ENCODE measurements around the gene TDRD6.
A peak's percentile ranks its signal among the peaks of the same experiment; 100 is the strongest.
"Not testable (repeated sequence)": the region's sequence is repeated elsewhere in the genome, so short reads cannot be mapped to it uniquely, and the experiment has no call there.

The TDRD6 gene, protein sequence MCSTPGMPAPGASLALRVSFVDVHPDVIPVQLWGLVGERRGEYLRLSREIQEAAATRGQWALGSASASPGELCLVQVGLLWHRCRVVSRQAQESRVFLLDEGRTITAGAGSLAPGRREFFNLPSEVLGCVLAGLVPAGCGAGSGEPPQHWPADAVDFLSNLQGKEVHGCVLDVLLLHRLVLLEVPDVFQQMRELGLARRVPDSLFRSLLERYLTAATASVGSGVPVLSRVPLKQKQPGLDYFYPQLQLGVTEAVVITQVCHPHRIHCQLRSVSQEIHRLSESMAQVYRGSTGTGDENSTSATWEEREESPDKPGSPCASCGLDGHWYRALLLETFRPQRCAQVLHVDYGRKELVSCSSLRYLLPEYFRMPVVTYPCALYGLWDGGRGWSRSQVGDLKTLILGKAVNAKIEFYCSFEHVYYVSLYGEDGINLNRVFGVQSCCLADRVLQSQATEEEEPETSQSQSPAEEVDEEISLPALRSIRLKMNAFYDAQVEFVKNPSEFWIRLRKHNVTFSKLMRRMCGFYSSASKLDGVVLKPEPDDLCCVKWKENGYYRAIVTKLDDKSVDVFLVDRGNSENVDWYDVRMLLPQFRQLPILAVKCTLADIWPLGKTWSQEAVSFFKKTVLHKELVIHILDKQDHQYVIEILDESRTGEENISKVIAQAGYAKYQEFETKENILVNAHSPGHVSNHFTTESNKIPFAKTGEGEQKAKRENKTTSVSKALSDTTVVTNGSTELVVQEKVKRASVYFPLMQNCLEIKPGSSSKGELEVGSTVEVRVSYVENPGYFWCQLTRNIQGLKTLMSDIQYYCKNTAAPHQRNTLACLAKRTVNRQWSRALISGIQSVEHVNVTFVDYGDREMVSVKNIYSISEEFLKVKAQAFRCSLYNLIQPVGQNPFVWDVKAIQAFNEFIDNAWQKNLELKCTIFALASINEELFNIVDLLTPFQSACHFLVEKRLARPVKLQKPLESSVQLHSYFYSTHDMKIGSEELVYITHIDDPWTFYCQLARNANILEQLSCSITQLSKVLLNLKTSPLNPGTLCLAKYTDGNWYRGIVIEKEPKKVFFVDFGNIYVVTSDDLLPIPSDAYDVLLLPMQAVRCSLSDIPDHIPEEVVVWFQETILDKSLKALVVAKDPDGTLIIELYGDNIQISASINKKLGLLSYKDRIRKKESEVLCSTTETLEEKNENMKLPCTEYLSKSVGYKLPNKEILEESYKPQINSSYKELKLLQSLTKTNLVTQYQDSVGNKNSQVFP (N-terminal part only)

DNA sequence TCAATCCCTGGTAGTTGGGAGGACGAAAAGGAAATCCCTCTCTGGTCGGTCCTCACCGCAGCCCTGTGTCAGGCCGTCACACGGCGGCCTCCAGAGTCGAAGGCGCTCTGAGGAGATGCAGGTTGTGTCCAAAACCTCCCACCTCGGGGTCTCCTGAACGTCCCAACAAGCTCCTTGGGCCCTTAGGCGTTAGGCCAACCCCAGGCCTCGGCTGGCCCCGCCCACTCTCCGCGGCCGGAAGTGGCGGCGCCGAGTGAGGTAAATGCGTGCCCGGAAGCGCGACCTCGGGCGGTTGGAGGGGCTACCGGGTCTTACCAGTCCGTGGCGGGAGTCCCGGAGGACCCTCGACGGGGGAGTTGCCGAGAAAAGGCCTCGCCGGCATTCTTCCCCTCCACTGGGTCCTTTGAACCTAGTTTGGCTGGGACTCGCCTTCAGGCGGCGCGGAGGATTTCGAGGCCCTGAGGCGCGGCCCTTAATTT lies at the start of gene TDRD6:
Gene TDRD6, plus strand, starts transcription at position 267 of the 479 bp plus-strand sequence. CDS start 244 bp downstream, outside the sequence.
- DNase-seq: no peak
- in situ Hi-C loops (cut with MboI; ENCODE audit: low pct_unique_long_range_greater_than_20kb, low sequenced_read_pairs): no loop called here

DNA sequence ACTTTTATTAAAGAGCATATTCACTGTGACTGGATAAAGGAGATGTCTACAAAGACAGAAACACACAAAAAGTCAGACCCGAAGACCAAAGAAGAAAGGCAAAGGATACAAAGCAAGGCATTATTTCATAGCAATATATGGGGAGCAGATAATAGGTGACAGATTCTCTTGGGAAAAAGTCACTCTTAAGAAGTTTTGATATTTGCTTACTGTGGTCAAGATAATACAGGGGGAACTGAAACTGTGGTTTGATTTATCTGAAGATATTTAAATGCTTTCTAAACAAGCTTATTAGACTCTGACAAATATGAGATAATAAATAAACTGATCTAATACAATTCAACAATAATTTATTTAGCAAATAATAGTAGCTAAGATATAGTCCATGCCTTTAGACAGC lies 49.8 kb upstream of the TDRD6 start:
- DNase-seq: no peak
- in situ Hi-C loops (cut with MboI; ENCODE audit: low pct_unique_long_range_greater_than_20kb, low sequenced_read_pairs): no loop called here

DNA sequence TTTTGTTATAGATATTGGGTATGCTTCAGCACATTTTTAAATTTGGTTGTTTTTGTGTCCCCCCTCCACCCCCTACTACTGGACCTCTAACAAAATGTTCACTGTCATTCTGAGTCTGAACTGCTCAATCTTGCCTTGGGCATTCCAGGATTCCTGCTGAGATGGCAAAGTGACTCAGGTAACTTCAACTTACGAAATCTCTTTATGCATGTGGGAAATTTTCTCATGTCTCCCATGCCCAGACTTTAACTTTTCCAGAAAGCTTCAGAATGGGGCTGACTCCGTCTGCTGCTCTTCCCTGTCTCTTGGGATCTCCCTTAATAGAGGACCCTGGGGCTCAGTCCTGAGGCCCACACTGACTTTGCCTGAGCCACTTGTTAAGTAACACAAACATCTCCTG lies 49.0 kb upstream of the TDRD6 start:
- in situ Hi-C loops (cut with MboI; ENCODE audit: low pct_unique_long_range_greater_than_20kb, low sequenced_read_pairs): no loop called here
- no peak for DNase-seq

DNA sequence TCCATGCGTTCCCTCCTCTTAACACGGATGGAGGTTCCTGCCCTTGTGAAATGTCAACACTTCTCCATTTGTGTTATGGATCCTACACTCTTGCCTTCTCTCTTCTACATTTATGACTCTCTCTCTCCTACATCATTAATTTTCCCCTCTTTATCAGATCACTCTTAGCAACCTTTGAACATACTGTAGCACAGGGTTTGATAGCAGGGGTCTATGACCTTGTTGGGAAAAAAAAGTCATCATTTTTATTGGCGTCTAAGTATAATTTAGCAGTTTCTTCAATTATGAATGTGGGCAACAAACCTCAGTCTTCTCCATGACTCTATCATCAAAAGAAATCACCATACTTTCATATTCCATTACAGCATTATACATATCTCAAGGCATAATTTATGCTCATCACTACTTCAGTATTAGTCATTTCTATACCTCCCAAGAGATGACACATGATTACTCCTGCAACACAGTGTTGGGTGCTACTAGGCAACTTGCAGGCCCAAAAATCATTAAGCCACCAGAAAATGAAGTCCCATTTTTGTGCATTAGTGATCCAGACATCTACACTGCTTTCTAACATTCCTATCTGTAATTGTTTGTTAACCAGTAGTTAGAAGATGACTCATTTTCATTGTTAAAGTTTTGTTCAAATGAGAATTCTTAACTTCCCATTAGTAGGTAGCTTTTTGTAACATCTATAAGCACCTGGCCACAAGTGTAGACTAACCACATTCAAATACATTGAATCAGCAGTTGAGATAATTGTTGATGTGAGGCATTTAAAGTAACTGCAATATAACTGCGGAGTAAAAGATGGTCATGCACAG lies 44.5 kb upstream of the TDRD6 start:
- no peak for DNase-seq
- in situ Hi-C loops (cut with MboI; ENCODE audit: low pct_unique_long_range_greater_than_20kb, low sequenced_read_pairs): no loop called here

DNA sequence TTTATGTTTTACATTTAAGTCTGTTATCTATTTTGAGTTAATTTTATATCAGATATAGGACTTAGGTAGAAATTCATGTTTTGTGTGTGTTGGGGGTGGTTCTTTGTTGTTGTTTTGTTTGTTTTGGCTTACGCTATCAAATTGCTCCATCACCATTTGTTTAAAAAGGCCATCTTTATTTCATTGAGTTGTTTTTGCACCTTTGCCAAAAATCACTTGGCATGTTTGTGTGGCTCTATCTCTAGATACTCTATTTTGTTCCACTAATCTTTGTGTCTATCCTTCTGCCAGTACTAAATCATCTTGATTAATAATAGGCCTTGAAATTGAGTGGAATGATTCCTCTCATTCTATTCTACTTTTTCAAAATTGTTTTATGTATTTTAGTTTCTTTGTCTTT lies 42.4 kb upstream of the TDRD6 start:
- DNase-seq: no peak
- in situ Hi-C loops (cut with MboI; ENCODE audit: low pct_unique_long_range_greater_than_20kb, low sequenced_read_pairs): no loop called here

DNA sequence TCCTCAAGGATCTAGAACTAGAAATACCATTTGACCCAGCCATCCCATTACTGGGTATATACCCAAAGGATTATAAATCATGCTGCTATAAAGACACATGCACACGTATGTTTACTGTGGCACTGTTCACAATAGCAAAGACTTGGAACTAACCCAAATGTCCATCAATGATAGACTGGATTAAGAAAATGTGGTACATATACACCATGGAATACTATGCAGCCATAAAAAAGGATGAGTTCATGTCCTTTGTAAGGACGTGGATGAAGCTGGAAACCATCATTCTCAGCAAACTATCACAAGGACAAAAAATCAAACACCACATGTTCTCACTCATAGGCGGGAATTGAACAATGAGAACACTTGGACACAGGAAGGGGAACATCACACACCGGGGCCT lies 39.6 kb upstream of the TDRD6 start:
- in situ Hi-C loops (cut with MboI; ENCODE audit: low pct_unique_long_range_greater_than_20kb, low sequenced_read_pairs): not testable (repeated sequence)

DNA sequence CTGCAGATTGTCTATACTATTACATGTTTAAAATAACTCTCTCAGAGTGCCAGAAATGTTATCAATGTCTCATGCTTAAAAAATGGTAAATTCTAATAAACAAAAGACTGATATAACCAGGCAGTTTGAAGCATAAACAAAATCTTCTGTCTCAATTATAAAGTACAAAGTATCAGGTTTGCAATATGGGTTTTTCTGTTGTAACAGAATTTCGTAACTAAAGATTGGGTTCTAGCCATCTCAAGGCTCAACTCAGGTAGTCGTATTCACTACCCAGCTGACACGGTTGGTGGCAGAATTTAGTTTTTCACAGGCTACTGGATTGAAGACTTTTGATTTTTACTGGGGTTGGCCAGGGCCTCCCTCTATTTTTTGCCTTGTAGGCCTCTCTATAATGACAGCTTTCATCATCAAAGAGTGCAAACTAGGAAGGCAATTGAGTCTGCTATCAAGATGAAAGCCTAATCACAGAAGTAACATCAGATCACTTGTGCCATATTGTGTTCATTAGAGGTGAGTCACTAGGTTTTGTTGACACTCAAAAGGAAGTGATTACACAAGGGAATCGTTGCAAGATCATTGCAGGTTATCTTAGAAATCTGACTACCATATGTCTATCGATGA lies 38.7 kb upstream of the TDRD6 start:
- no peak for DNase-seq
- in situ Hi-C loops (cut with MboI; ENCODE audit: low pct_unique_long_range_greater_than_20kb, low sequenced_read_pairs): no loop called here

More for the DNA sequence above, 39.6 kb upstream of the TDRD6 start:
- not testable (repeated sequence) for DNase-seq

DNA sequence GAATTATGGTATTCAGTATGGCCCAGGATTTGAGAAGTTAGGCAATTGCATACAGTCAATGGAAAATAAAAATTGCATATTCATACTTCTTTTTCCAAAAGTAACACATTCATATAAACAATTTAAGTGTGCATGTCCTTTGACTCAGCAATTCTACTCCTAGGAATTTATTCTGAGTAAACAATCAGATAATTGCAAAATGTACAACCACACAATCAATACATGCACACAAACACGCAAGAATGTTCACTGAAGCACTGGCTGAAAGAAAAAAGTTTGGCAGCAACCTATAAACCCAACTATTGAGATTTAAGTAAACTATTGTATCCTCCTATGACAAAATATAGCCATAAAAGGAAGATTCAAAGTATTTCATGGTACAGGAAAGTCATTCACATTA lies 36.7 kb upstream of the TDRD6 start:
- DNase-seq: no peak
- in situ Hi-C loops (cut with MboI; ENCODE audit: low pct_unique_long_range_greater_than_20kb, low sequenced_read_pairs): no loop called here

DNA sequence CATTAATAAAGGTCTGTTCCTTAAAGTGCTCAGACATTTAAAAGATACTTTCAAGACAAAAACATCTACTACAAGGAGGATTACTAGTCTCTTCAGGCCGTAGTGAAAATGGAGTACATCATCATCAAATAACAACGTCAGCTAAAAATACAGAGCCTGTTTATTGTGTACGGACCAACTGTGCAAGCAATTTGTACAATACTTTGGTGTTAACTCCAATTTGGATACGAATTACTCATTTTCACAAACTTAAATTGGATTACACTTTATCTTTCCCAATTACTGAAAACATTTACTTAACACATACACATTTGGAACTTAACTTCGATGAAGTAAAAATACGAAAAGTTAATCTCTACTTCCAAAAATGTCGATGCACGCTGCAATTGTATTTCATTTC lies 35.9 kb upstream of the TDRD6 start:
- in situ Hi-C loops (cut with MboI; ENCODE audit: low pct_unique_long_range_greater_than_20kb, low sequenced_read_pairs): no loop called here
- DNase-seq: no peak

DNA sequence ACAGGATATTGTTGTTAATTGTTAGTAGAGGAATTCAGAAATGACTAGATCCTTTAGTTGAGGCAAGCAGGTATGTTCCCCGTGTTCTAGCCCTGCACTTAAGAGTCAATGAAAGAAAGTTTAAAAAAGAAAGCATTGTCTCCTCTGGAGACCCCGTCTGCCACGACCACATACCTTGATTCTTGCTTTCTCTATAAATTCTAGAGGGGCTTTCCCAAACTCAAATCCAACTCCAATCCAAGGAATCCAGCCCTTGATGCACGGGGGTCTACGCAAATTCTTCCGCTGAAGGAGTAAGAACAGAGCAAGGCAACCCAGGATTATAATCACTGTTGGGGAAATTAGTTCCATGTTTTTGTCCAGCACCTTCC lies 35.5 kb upstream of the TDRD6 start:
- in situ Hi-C loops (cut with MboI; ENCODE audit: low pct_unique_long_range_greater_than_20kb, low sequenced_read_pairs): no loop called here
- no peak for DNase-seq

DNA sequence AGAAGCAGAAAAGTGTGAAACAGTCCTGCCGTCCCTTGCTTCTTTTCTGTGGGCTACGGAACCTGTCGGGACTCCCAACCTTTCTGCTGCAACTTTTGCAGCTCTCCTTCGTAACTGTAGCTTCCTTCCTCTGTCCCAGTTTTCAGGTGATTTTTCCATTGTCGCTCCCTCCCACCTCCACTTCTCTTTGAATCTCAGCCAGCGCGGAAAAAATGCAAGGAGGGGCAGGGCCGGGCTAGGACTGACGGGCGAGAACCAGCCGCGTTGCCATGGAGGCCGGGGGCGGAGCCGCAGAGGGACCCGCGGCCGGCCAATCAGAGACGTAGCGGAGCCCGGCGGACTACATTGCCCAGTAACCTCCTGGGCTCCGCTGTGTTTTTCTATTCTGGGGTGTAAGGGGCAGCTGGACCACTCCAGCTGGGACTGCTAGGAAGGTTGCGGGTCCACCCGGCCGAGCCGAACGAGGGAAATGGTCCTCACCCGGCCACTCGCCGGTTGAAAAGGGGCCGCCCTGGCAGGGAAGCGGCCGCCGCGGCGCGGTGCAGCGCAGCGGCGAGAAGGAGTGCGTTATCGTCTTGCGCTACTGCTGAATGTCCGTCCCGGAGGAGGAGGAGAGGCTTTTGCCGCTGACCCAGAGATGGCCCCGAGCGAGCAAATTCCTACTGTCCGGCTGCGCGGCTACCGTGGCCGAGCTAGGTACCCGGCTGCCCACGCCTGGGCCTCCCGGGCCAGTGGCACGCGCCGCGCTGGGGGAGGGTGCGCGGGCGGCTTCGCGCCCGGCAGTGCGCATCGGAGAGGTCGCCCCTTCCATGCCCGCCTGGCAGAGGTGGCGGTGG lies 34.9 kb upstream of the TDRD6 start, which contains the start of the genes CYP39A1 and SLC25A27:
Gene CYP39A1, minus strand, starts transcription at position 216 of the 836 bp plus-strand sequence. CDS start 236 bp downstream, outside the sequence.
Gene SLC25A27, plus strand, starts transcription at position 373 of the 836 bp plus-strand sequence. Its CDS starts 218 bp downstream, at position 591.
- DNase-seq: peak; percentile 87
- in situ Hi-C loops (cut with MboI; ENCODE audit: low pct_unique_long_range_greater_than_20kb, low sequenced_read_pairs): no loop called here

DNA sequence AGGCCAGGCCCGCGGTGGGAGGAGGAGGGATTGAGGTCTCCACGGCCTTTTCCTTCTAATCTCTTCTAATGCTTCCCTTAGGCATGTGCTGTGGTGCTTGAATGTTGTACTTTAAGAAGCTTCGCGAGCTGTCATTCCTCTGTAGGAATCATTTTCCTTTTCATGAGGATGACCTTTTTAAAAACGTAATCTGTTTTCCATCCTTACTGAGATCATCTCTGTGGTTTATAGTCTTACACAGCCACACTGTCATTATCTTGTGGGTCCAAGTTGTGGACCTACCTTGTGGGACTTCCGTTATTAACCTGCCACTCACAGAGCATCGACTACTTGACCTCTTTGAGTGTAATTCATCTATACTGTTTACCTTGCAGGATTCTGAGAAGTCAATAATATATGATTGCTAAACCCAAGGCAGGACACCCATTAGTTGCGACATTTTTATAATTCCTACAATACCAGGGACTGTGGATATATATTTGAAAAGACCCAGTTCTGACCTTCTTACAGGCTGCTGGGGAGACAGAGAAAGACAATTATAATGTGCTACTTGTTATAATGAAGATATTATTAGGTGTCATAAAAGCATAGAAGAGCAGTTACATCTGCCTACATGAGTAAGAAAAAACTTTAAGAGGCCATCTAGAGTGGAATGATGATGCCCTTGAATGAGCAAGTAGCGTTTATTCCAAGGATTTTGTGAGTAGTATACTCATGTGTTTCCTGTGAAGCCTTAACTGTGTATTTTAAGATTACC lies 34.1 kb upstream of the TDRD6 start:
- in situ Hi-C loops (cut with MboI; ENCODE audit: low pct_unique_long_range_greater_than_20kb, low sequenced_read_pairs): no loop called here
- no peak for DNase-seq

DNA sequence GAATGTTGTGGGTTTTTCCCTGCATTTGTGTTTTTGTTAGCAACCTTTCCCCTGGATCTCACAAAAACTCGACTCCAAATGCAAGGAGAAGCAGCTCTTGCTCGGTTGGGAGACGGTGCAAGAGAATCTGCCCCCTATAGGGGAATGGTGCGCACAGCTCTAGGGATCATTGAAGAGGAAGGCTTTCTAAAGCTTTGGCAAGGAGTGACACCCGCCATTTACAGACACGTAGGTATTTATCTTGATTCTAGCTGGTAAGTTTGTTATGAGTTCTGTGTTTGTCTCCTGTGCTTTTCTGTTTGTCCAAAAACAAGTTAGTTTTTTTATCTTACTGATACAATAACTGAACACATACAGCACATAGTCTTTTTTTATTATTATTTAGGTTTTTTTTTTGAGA lies 31.9 kb upstream of the TDRD6 start:
- in situ Hi-C loops (cut with MboI; ENCODE audit: low pct_unique_long_range_greater_than_20kb, low sequenced_read_pairs): no loop called here
- peak; percentile 11 for DNase-seq

DNA sequence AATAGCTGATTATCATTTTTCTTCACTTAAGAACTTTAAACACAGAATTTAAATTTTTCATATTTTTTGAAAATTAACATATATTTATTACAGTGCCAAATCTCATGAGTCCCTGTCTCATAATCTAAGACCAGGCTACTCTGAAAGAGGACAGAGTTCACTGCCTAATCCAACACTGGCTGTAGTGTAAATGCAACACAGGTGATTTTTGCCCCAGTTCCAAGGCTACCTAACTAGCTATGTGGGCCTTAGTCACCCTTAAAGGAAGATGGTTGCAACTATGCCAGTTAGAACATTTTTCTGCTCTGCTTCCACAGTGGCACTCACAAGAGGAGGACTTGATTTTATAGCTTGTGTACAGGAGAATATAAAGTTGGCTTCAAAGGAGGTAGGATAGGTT lies 30.0 kb upstream of the TDRD6 start:
- DNase-seq: no peak
- in situ Hi-C loops (cut with MboI; ENCODE audit: low pct_unique_long_range_greater_than_20kb, low sequenced_read_pairs): no loop called here

DNA sequence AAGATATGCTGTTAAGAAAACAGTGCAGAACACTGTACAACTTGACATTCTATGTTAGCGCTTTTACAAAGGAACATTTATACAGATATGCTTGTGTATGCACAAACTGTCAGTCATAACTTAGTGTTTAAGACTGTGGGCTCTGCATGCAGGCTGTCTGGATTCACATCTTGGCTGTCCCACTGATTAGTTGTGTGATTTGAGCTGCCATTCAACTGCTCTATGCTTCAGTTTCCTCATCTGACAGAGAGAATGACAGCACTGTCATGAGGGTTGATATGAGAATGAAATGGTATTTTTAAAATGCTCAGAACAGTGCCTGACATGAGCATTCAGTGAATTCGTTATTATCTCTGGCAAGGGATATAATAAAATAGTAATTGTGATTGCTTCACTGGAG lies 26.2 kb upstream of the TDRD6 start:
- DNase-seq: no peak
- in situ Hi-C loops (cut with MboI; ENCODE audit: low pct_unique_long_range_greater_than_20kb, low sequenced_read_pairs): no loop called here

DNA sequence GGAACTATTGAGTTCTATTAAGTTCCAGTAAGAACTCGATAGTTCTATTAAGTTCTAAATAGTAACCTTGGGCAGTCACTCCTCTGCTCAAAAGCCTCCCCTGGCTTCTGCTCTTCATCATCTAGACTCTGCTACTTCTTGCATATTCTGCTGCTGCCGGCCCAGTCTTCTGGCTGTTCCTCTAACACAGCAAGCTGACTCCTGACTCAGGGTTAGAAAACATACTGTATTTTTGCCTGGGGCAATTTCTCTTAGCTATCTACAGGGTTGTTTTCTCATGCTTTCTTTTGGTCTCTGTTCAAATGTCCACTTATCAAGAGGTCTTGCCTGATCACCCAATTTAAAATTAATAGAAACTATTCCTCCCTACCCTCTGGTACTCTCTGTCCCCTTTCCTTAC lies 20.3 kb upstream of the TDRD6 start:
- DNase-seq: no peak
- in situ Hi-C loops (cut with MboI; ENCODE audit: low pct_unique_long_range_greater_than_20kb, low sequenced_read_pairs): no loop called here

DNA sequence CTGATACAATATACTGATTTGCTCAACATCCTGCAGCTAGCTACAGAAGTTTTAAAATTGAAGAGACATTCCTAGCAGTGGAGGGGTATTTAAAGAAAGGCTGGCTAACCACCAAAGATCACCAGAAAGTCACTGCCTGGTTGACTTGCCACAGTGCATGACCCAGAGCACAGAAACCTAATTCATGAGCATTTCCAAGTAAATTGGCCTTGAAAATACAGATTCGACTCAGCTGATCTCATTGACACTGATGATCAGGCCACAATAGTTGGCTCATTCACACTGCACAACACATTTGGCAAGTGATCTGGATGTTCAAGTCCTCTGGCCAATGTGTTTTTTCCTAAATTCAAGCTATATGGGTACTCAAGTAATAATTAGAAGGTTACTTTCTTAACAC lies 13.3 kb upstream of the TDRD6 start:
- DNase-seq: no peak
- in situ Hi-C loops (cut with MboI; ENCODE audit: low pct_unique_long_range_greater_than_20kb, low sequenced_read_pairs): no loop called here

Measured in KBM-7 (cell line).